ENCODE results near the gene MMP24. TPM values are rescaled to one million over a fixed set of nuclear protein-coding genes. Genes with fewer than 3 reads are reported as not detected.
A peak's percentile ranks its signal among the peaks of the same experiment; 100 is the strongest.

The MMP24 gene
- total and polyA plus RNA-seq, 2 of the 13 experiments (the other 11 are each of a cell fraction or from before 2014, with no cell fraction given) = 0.29 to 0.35 TPM

DNA sequence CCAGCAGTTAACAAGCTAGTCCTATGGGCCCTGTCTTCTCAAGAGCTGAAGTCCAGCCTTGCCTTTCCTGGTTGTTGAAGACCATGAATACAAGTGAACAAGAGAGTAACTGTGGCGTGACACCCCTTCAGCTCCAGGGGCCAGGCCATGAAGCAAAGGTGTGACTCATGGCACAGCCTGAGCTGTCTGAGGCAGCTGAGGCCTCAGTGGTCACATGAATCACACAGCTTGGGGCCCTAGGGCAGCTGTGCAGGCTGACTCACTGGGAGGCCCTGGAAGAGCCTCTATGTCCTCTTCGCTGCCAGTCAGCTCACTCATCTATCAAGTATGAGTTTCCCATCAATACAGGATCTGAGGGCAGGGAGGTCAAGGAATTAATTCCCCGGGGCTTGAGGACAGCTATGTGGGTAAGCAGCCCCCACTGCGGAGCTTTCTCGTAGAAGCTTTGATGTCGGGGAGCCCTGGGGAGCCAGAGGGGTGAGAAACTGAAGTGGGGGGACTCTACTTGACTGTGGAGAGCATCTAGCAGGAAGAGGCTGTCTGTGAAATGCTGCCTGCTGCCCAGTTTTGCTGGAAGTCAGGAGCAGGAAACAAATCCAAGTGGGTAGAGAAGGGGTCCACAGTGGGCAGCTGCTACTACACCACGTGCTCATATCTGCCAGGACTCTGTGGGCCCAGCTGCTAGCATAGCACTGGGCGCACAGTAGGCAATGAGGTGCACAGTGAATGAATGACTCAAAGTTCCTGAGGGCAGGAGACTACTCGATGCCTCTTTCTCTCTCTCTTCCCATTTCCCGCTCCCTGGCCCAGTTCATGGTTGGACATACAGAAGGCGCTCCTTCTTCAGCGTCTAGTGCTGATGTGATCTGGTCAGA lies 79.4 kb downstream of the MMP24 start (continued):
- TF ChIP-seq ZNF687 (CRISPR knock-in tag; IDR thresholded peaks at IDR 0.05) (peak; percentile 98), FOXO4 (CRISPR knock-in tag; conservative IDR thresholded peaks at IDR 0.05) (no peak), ZNF501 (CRISPR knock-in tag; IDR thresholded peaks at IDR 0.05) (no peak), NR1H2 (CRISPR knock-in tag; IDR thresholded peaks at IDR 0.05; ENCODE audit: borderline replicate concordance, low read depth) (no peak), HNRNPUL1 (IDR thresholded peaks at IDR 0.05; ENCODE audit: low read depth, low read length) (no peak), ZNF260 (CRISPR knock-in tag; IDR thresholded peaks at IDR 0.05; ENCODE audit: borderline replicate concordance, low read depth) (no peak), HMGA1 (CRISPR knock-in tag; conservative IDR thresholded peaks at IDR 0.05) (no peak), ZKSCAN5 (CRISPR knock-in tag; IDR thresholded peaks at IDR 0.05) (no peak), PLRG1 (conservative IDR thresholded peaks at IDR 0.05) (no peak), NFRKB (IDR thresholded peaks at IDR 0.05) (no peak), ZNF124 (CRISPR knock-in tag; IDR thresholded peaks at IDR 0.05) (no peak)
- TF ChIP-seq, protein P1, sequence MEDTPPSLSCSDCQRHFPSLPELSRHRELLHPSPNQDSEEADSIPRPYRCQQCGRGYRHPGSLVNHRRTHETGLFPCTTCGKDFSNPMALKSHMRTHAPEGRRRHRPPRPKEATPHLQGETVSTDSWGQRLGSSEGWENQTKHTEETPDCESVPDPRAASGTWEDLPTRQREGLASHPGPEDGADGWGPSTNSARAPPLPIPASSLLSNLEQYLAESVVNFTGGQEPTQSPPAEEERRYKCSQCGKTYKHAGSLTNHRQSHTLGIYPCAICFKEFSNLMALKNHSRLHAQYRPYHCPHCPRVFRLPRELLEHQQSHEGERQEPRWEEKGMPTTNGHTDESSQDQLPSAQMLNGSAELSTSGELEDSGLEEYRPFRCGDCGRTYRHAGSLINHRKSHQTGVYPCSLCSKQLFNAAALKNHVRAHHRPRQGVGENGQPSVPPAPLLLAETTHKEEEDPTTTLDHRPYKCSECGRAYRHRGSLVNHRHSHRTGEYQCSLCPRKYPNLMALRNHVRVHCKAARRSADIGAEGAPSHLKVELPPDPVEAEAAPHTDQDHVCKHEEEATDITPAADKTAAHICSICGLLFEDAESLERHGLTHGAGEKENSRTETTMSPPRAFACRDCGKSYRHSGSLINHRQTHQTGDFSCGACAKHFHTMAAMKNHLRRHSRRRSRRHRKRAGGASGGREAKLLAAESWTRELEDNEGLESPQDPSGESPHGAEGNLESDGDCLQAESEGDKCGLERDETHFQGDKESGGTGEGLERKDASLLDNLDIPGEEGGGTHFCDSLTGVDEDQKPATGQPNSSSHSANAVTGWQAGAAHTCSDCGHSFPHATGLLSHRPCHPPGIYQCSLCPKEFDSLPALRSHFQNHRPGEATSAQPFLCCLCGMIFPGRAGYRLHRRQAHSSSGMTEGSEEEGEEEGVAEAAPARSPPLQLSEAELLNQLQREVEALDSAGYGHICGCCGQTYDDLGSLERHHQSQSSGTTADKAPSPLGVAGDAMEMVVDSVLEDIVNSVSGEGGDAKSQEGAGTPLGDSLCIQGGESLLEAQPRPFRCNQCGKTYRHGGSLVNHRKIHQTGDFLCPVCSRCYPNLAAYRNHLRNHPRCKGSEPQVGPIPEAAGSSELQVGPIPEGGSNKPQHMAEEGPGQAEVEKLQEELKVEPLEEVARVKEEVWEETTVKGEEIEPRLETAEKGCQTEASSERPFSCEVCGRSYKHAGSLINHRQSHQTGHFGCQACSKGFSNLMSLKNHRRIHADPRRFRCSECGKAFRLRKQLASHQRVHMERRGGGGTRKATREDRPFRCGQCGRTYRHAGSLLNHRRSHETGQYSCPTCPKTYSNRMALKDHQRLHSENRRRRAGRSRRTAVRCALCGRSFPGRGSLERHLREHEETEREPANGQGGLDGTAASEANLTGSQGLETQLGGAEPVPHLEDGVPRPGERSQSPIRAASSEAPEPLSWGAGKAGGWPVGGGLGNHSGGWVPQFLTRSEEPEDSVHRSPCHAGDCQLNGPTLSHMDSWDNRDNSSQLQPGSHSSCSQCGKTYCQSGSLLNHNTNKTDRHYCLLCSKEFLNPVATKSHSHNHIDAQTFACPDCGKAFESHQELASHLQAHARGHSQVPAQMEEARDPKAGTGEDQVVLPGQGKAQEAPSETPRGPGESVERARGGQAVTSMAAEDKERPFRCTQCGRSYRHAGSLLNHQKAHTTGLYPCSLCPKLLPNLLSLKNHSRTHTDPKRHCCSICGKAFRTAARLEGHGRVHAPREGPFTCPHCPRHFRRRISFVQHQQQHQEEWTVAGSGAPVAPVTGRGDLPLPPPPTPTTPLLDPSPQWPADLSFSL (CRISPR knock-in tag; IDR thresholded peaks at IDR 0.05) = no peak
- TF ChIP-seq, protein P2, sequence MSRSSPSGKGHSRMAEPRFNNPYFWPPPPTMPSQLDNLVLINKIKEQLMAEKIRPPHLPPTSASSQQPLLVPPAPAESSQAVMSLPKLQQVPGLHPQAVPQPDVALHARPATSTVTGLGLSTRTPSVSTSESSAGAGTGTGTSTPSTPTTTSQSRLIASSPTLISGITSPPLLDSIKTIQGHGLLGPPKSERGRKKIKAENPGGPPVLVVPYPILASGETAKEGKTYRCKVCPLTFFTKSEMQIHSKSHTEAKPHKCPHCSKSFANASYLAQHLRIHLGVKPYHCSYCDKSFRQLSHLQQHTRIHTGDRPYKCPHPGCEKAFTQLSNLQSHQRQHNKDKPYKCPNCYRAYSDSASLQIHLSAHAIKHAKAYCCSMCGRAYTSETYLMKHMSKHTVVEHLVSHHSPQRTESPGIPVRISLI (CRISPR knock-in tag; IDR thresholded peaks at IDR 0.05; ENCODE audit: borderline replicate concordance) = no peak

Measured in HepG2 (cell line).